Rectal smooth muscle tissue (tissue), 1 donor: ENCODE results near the gene STAT5A.

Experiments
- H3K27ac ChIP-seq: one replicate; pipeline ENCODE4 v1.7.0; 2013; ENCODE audit warnings: low read depth, low read length, inconsistent platforms
- H3K27me3 ChIP-seq: one replicate; pipeline ENCODE4 v1.7.0; 2013; ENCODE audit warnings: low read length; ENCODE audit not compliant: control insufficient read depth, insufficient read depth
- H3K36me3 ChIP-seq: one replicate; pipeline ENCODE4 v1.7.0; 2013; ENCODE audit warnings: low read length; ENCODE audit not compliant: control insufficient read depth, insufficient read depth
- H3K4me1 ChIP-seq: one replicate; pipeline ENCODE4 v1.7.0; 2013; ENCODE audit warnings: low read length; ENCODE audit not compliant: control insufficient read depth, insufficient read depth
- H3K4me3 ChIP-seq: one replicate; pipeline ENCODE4 v1.7.0; 2013; ENCODE audit warnings: low read length
- H3K9ac ChIP-seq: one replicate; pipeline ENCODE4 v1.7.0; 2013; ENCODE audit warnings: low read length

STAT5A gene

DNA sequence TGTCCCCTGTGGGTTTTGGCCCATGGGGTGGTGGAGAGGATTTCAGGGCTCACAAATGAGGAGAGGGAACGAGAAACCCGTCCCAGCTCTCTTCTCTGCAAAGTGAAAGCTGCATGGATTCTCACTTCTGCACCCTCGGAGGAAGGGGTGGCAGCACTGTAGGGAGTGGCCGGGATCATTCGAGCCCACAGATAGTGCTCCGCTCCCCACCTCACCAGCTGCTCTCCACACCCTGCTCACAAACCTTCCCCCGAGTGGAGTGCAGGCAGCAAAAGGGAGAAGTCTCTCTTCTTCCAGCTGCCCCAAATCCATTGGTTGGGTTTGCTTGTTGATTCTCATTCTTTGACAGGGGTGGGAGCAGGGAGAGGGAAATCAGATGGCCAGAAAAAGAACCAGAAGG is 20.1 kb downstream of the STAT5A start:
- H3K27me3 ChIP-seq, result no peaks in the 10 kb centered on the region
- peaks cover 28% of the 10 kb centered on the region for H3K36me3 ChIP-seq
- H3K4me3 ChIP-seq, result no peak overlapping the region
- no peak overlapping the region for H3K9ac ChIP-seq
- H3K4me1 ChIP-seq, result peaks cover 22% of the 10 kb centered on the region
- H3K27ac ChIP-seq, result no peak overlapping the region

DNA sequence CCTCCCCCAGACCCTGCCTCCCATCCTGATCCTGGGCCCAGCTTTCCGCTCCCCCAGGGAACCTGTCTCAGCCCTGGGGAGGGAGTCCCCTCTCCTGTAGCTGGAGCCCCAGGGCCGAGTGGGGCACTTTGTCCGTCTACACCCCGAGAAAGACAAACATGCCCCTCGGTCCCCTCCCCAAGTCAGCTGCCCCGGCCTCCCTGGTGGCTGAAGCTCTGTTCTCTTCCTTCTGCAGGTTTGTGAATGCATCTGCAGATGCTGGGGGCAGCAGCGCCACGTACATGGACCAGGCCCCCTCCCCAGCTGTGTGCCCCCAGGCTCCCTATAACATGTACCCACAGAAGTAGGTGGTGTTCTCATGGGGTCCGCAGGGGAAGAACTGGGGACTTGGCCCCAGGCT is 20.8 kb downstream of the STAT5A start:
- Histone ChIP-seq H3K9ac (no peak overlapping the region), H3K36me3 (peaks cover 24% of the 10 kb centered on the region), H3K27ac (peak overlapping the region; percentile 97), H3K4me1 (peaks cover 22% of the 10 kb centered on the region), H3K4me3 (no peak overlapping the region), H3K27me3 (no peaks in the 10 kb centered on the region)

DNA sequence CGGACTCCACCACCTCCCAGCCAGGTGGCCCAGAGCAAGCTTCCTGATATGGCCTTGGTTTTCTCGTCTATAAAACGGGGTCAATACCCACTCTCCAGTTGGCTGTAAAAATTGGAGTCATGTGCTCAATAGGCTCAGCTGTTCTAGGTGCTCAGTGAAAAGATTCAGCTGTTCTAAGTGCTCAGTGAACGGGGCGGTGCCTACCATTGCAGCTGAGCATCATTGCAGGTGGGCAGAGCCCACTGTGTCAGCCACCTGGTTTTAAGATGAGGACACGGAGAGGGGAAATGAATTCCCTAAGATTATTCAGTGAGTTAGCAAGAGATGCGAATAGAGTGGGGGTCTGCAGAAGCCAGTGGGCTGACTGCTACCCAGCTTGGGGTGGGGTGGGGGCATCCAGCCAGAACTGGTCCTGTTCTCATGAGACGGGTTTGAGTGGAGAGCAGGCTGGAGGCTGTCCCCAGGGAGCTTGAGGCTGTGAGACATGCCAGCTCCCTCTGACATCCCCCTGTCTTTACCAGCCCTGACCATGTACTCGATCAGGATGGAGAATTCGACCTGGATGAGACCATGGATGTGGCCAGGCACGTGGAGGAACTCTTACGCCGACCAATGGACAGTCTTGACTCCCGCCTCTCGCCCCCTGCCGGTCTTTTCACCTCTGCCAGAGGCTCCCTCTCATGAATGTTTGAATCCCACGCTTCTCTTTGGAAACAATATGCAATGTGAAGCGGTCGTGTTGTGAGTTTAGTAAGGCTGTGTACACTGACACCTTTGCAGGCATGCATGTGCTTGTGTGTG is 21.9 kb downstream of the STAT5A start:
- no peak overlapping the region for H3K4me3 ChIP-seq
- peaks cover 23% of the 10 kb centered on the region for H3K4me1 ChIP-seq
- H3K27me3 ChIP-seq, result no peaks in the 10 kb centered on the region
- peak overlapping the region; percentile 97 for H3K27ac ChIP-seq
- peaks cover 20% of the 10 kb centered on the region for H3K36me3 ChIP-seq
- H3K9ac ChIP-seq, result no peak overlapping the region

DNA sequence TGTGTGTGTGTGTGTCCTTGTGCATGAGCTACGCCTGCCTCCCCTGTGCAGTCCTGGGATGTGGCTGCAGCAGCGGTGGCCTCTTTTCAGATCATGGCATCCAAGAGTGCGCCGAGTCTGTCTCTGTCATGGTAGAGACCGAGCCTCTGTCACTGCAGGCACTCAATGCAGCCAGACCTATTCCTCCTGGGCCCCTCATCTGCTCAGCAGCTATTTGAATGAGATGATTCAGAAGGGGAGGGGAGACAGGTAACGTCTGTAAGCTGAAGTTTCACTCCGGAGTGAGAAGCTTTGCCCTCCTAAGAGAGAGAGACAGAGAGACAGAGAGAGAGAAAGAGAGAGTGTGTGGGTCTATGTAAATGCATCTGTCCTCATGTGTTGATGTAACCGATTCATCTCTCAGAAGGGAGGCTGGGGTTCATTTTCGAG is 22.5 kb downstream of the STAT5A start:
- H3K36me3 ChIP-seq, result peaks cover 26% of the 10 kb centered on the region
- no peak overlapping the region for H3K4me3 ChIP-seq
- H3K27ac ChIP-seq, result peak overlapping the region; percentile 97
- no peak overlapping the region for H3K9ac ChIP-seq
- no peaks in the 10 kb centered on the region for H3K27me3 ChIP-seq
- H3K4me1 ChIP-seq, result peaks cover 25% of the 10 kb centered on the region

DNA sequence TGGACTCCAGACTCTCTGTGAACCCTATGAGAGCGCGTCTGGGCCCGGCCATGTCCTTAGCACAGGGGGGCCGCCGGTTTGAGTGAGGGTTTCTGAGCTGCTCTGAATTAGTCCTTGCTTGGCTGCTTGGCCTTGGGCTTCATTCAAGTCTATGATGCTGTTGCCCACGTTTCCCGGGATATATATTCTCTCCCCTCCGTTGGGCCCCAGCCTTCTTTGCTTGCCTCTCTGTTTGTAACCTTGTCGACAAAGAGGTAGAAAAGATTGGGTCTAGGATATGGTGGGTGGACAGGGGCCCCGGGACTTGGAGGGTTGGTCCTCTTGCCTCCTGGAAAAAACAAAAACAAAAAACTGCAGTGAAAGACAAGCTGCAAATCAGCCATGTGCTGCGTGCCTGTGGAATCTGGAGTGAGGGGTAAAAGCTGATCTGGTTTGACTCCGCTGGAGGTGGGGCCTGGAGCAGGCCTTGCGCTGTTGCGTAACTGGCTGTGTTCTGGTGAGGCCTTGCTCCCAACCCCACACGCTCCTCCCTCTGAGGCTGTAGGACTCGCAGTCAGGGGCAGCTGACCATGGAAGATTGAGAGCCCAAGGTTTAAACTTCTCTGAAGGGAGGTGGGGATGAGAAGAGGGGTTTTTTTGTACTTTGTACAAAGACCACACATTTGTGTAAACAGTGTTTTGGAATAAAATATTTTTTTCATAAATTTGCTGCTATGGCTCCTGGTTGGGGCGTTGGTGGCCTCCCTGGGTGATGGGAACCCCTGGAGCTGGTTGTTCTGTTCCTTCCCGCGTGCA is 23.1 kb downstream of the STAT5A start:
- no peaks in the 10 kb centered on the region for H3K27me3 ChIP-seq
- no peak overlapping the region for H3K9ac ChIP-seq
- peak overlapping the region; percentile 42 for H3K4me3 ChIP-seq
- H3K36me3 ChIP-seq, result peaks cover 30% of the 10 kb centered on the region
- H3K4me1 ChIP-seq, result peaks cover 25% of the 10 kb centered on the region
- H3K27ac ChIP-seq, result peak overlapping the region; percentile 97

DNA sequence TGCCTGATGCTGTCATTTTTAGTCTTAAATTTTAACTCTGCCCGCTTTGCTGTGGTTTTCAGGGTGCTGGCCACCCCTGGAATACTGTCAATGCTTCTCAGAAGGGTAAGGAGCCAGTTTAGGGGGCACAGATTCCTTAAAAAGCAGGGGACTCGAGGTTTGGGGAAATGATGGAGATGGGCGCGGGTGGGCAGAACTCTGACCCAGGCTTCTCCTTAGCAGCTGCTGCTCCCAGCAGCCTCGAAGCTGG is 23.7 kb downstream of the STAT5A start:
- no peaks in the 10 kb centered on the region for H3K27me3 ChIP-seq
- peak overlapping the region; percentile 42 for H3K4me3 ChIP-seq
- H3K36me3 ChIP-seq, result peaks cover 35% of the 10 kb centered on the region
- peak overlapping the region; percentile 97 for H3K27ac ChIP-seq
- peaks cover 25% of the 10 kb centered on the region for H3K4me1 ChIP-seq
- no peak overlapping the region for H3K9ac ChIP-seq

DNA sequence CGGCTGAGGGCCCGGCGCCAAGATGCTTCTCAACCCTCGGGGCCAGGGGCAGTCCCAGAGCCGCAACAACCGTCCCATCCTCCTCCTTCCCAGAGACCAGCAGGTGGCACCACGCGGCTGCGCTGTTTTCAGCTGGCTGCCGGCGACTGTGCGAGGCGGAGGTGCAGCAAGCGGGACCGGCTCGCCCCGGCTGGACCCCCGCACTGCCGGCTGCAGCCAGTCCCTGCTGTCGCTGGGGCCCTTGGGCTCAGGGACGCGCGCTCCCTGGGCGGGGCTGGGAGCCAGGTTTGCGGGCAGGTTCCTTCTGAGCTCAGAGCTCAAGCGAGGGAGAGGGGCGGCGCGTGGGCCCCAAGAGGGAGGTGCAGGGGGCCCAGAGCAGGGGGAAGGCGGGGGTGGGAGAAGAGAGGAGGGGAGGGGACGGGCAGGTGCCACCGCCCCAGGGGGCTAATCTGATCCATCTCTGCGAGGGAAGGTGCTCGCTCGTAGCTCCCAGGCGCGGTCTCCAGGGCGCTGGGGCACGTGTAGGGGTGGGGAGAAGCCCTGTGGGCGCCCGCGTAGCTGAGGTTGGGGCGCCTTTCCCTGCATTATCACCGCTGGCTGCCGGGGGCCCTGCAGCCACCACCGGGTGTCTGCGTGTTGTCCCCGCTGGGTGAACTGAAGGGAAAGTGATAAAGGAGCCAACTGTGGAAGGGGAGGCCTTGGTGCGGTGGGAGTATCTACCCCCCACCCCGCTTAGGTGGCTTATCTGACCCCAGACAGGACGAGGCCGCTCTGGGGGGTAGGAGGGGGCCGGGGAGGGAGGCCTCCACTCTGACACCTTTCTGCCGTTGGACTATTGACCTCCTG is 24.2 kb downstream of the STAT5A start:
- Histone ChIP-seq H3K36me3 (peaks cover 37% of the 10 kb centered on the region), H3K27me3 (no peaks in the 10 kb centered on the region), H3K4me3 (peak overlapping the region; percentile 42), H3K27ac (peak overlapping the region; percentile 97), H3K9ac (no peak overlapping the region), H3K4me1 (peaks cover 25% of the 10 kb centered on the region)

DNA sequence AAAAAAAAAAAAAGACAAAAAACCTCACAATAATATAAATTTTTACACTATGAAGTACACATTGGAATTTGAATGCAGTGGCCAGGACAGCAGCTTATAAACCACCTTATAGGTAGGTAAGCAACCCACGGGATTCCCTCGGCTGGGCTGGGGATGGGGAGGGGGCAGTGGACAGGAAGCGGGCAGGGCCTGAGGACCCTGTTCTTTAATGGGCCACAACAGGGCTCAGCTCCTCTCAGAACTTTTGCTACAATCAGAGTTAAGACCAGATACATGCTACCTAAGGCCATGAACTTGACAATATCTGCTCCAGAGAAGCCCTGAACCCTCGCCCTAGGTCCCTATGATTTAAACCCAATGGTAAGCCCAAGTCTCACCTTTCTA is 25.1 kb downstream of the STAT5A start:
- H3K36me3 ChIP-seq, result peaks cover 37% of the 10 kb centered on the region
- H3K9ac ChIP-seq, result no peak overlapping the region
- H3K27ac ChIP-seq, result no peak overlapping the region

DNA sequence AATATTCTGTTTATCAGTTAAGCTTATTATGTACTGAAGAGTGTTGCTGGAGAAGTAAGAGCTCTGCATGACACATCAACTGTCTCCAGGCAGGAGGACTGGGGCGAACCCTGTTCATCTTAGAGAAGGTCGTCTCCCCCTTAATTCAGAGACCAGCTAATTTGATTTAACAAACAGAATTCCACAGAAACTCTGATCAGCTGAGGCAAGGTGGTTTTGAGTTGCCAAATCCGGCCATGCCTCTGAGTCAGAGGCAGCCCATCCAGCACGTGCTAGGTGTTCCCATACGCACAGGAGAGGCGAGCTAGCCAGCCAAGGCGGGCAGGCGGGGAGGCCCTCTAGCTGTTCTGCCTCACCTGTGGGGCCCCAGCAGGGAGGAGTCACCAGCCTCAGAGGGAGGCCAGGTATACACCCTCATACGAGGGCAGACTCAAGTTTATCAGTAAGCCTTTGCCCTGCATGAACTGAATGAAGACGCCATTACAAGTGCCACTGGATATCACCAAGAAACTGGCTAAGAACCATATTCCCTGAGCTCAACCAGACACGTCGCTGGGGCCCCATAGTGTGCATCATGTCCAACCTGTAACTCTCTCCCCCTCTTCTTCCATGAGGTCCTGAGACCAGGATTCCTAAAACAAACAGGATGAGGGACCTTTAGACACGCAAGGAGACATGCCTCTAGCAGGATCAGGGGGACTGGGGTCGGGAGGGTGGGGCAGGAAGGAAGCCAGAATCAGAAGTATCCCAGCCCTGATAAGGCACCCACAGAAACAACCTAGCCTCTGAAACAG is 25.7 kb downstream of the STAT5A start:
- H3K4me3 ChIP-seq, result no peak overlapping the region
- H3K27ac ChIP-seq, result no peak overlapping the region
- peaks cover 25% of the 10 kb centered on the region for H3K4me1 ChIP-seq
- H3K27me3 ChIP-seq, result no peaks in the 10 kb centered on the region
- no peak overlapping the region for H3K9ac ChIP-seq
- peaks cover 33% of the 10 kb centered on the region for H3K36me3 ChIP-seq

More for the DNA sequence above, 25.1 kb downstream of the STAT5A start:
- Histone ChIP-seq H3K4me1 (peaks cover 25% of the 10 kb centered on the region), H3K27me3 (no peaks in the 10 kb centered on the region), H3K4me3 (no peak overlapping the region)

DNA sequence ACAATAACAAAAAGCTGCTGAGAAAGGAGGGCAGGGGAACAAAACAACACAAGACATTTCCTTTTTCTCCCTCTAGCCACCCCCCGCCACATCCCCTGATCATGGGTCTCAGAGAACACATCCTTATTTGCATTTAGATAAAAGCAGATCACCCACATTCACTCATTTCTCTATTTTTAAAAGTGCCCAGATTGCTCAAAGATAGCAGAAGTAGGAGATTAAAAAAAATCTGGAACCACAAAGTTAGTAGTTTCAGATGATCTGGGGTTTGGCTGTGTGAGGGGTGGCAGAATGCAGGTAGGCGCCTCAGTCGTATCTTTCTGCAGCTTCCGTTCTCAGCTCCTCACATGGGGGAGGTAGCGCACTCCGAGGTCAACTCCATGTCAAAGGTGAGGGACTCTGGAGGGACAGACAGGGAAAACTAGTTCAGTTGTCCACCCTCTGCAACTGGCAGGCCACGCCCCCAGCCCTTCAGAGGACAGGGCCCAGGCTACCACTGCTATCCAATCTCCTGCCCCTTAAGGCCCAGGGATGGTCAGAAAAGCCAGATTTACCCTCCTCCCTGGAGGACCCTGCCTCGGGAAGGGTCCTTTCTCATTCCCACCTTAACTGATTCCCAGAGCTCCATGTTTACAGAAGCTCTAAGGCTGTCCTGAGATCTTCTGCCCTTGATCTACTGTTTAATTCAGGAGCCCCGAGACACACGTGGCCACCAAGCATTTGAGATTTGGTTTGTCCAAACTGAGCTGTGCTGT is 27.3 kb downstream of the STAT5A start:
- no peak overlapping the region for H3K9ac ChIP-seq
- no peaks in the 10 kb centered on the region for H3K27me3 ChIP-seq
- no peak overlapping the region for H3K27ac ChIP-seq
- no peak overlapping the region for H3K4me3 ChIP-seq
- H3K4me1 ChIP-seq, result peaks cover 18% of the 10 kb centered on the region
- peaks cover 26% of the 10 kb centered on the region for H3K36me3 ChIP-seq

DNA sequence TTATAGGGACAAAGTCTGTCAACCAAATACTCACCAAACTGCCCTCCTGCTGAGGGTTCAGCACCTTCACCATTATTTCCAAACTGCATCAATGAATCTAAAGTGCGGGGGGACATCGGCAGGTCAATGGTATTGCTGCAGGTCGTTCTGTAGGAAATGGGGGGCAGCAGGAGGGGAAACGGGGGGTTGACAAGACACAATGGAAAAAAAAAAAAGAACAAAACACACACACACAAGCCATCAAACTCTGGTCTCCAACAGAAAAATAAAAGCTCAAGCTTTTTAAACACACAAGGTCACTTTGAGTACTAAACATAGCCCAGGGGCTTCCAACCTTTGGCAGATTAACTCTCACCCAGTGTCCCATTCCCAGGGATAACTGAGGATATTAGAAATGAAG is 28.5 kb downstream of the STAT5A start:
- H3K4me3 ChIP-seq, result no peak overlapping the region
- H3K27me3 ChIP-seq, result no peaks in the 10 kb centered on the region
- no peak overlapping the region for H3K9ac ChIP-seq
- peaks cover 25% of the 10 kb centered on the region for H3K36me3 ChIP-seq
- H3K4me1 ChIP-seq, result peaks cover 9% of the 10 kb centered on the region
- no peak overlapping the region for H3K27ac ChIP-seq
